GM19328 (cell line): ENCODE data around the gene OR4M2.
A peak's percentile ranks its signal among the peaks of the same experiment; 100 is the strongest.
"Not testable (repeated sequence)": the region's sequence is repeated elsewhere in the genome, so short reads cannot be mapped to it uniquely, and the experiment has no call there.

Source experiments
- ATAC-seq: cut with Tn5 transposase; IDR thresholded peaks from one replicate; pipeline ENCODE4 v1.9.1; 2021; ENCODE audit warnings: mild to moderate bottlenecking, moderate library complexity; ENCODE audit not compliant: unreplicated experiment

The OR4M2 gene, protein sequence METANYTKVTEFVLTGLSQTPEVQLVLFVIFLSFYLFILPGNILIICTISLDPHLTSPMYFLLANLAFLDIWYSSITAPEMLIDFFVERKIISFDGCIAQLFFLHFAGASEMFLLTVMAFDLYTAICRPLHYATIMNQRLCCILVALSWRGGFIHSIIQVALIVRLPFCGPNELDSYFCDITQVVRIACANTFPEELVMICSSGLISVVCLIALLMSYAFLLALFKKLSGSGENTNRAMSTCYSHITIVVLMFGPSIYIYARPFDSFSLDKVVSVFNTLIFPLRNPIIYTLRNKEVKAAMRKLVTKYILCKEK

DNA sequence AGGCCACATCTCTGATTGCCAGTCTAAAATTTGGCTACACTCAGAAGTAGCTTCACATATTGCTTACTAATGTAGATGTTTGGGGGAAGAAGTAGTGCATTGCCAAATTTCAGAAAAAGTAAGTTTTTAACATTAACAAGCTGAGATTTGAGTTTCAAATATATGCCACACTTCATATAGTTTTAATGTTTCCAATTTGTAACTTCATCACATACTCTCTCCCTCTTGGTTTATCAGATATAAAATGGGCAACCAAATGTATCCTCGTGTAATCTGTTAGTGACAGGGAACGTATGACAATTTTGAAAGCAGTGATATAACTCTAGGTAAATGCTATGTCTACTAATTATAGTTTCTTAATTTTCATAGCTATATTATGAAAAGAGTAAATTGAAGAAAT is at the start of gene OR4M2:
Gene OR4M2 (plus strand): TSS at position 301 of the 400 bp plus-strand sequence. CDS start 98 bp downstream, at position 399.
- ATAC-seq: not testable (repeated sequence)

DNA sequence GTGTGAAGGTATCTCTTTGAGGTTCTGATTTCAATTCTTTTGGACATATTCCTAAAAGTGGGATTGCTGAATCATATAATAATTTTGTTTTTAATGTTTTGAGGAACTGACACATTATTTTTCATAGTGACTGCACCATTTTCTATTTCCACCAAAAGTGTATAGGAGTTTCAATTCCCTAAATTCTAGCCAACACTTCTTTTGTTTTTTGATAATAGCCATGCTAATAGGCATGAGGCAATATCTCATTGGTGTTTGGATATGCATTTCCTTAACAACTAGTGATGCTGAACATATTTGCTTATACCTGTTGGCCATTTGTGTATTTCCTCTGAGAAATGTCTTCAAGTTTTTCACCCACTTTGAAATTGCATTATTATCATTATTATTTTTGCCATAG is 11.1 kb upstream of the OR4M2 start:
- not testable (repeated sequence) for ATAC-seq

DNA sequence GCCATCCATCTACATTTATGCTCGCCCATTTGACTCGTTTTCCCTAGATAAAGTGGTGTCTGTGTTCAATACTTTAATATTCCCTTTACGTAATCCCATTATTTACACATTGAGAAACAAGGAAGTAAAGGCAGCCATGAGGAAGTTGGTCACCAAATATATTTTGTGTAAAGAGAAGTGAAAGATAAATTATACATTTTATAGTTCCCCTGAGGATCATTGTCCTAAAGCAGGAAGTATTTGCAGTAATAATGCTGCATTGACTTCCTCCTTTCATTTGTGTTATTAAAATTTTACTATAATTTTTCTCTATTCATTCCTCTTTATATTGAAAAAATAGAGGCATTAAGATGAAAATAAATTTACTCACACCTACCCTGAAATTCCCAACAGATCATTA is 1.1 kb downstream of the OR4M2 start:
- ATAC-seq: not testable (repeated sequence)

DNA sequence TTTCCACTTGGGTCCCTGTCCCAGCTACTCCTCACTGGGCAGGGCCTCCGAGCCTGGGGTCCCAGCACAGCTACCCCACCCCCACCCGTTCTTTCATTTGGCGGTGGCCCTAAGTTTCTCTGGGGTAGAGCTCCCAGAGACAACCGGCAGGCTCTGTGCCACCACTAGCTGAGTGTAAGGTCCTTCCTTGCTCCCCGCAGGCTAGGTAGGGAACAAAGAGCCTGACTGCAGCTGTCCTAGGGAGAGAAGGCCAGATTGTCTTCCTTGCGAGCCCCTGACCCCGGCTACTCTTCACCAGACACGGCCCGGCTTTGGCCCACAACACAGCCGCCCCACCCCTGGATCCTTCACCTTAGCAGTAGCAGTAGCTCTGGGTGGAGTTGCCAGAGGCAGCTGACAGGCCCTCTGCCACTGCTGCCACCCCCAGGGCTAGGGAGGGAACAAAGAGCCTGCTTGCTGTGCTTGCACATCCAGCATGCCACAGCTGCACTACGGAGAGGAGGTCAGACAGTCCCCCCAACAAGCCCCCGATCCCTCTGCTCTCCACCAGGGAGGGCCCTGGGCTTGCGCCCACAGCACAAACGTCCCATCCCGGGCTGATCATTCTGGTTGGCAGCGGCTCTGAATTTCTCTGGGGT is 18.4 kb downstream of the OR4M2 start:
- peak; percentile 20 for ATAC-seq

DNA sequence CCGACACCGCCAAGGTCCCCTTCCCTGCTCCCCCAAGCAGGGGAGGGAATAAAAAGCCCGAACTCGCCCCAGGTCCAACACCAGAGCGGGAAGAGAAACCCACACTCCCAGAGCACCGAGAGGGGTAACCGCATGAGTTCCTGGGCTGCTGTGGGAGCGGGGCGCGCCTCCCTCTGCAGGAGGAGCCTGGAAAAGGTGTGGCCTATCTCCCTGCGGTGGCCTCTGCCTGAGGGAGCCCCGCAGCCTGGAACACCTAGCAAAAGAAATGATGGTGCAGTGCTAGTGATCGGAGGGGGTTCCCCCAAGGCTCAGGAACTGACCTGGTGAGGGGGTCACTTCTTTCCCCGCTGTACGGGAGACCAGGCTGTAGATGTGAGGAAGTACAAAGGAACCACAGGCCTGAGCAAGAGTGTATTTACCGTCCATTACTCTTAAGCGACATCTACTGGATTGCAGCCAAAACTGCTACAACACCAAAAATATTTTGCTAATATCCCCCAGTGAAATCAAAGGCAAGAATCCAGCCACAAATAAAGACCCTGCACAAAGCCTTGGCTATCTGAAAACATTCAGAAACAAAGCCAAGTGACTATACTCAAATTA is 19.1 kb downstream of the OR4M2 start:
- ATAC-seq: peak; percentile 76

DNA sequence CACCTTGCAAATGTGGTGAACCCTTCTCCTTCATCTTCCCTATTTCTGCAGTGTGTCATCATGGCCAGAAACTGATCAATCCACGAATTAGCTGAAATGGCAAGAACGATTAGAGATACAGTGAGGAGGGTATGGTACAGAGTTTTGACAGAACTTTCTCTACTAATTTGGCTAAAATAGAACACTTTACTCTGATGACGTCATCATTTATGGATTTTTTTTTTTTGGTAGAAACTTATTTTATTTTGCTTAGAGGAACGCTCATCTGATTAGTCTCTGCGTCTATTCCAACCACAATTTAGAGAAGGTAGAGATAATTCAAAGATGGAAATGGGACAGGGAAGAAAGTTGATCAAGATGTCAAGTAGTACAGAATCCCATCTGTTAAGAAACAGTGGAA is 41.7 kb downstream of the OR4M2 start:
- ATAC-seq: not testable (repeated sequence)
